Measurements from ENCODE around the gene MYO1D. TPM values are rescaled to one million over a fixed set of nuclear protein-coding genes. Genes with fewer than 3 reads are reported as not detected.

The MYO1D gene
- total RNA-seq, 2 donors from 2014 or later: 238 to 382 TPM

DNA sequence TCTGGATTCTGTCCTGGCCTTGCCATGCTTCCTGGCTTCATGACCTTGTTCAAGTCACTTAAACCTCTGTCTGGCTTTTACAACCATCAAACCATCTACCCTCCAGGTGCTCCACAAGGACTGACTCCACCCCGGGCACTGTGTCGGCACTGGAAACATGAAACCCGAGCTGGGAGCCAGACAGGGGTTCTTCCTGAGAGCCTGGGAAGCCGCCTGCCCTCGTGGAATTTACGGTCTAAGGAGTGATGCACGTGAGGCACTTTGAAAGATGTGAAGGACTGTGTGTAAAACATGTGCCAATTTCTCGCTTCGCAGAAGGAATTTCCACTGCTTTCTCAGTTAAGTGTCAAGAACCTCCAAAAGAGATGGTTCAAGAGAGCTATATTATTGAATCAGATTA lies 378.5 kb downstream of the MYO1D start:
- H3K4me3 ChIP-seq: no peak overlapping the region
- no peak overlapping the region for H3K27ac ChIP-seq
- no peaks in the 10 kb centered on the region for H3K9me3 ChIP-seq
- no peak for DNase-seq
- intact Hi-C loops (cut with DNase I): no loop called here
- no peaks in the 10 kb centered on the region for H3K4me1 ChIP-seq
- TF ChIP-seq, protein P1, sequence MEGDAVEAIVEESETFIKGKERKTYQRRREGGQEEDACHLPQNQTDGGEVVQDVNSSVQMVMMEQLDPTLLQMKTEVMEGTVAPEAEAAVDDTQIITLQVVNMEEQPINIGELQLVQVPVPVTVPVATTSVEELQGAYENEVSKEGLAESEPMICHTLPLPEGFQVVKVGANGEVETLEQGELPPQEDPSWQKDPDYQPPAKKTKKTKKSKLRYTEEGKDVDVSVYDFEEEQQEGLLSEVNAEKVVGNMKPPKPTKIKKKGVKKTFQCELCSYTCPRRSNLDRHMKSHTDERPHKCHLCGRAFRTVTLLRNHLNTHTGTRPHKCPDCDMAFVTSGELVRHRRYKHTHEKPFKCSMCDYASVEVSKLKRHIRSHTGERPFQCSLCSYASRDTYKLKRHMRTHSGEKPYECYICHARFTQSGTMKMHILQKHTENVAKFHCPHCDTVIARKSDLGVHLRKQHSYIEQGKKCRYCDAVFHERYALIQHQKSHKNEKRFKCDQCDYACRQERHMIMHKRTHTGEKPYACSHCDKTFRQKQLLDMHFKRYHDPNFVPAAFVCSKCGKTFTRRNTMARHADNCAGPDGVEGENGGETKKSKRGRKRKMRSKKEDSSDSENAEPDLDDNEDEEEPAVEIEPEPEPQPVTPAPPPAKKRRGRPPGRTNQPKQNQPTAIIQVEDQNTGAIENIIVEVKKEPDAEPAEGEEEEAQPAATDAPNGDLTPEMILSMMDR (IDR thresholded peaks at IDR 0.05): no peak
- H3K9ac ChIP-seq (ENCODE audit: low read depth in 2 of 2, low read length in 2 of 2): no peak overlapping the region
- H3K36me3 ChIP-seq: no peaks in the 10 kb centered on the region
- H3K27me3 ChIP-seq: no peaks in the 10 kb centered on the region

DNA sequence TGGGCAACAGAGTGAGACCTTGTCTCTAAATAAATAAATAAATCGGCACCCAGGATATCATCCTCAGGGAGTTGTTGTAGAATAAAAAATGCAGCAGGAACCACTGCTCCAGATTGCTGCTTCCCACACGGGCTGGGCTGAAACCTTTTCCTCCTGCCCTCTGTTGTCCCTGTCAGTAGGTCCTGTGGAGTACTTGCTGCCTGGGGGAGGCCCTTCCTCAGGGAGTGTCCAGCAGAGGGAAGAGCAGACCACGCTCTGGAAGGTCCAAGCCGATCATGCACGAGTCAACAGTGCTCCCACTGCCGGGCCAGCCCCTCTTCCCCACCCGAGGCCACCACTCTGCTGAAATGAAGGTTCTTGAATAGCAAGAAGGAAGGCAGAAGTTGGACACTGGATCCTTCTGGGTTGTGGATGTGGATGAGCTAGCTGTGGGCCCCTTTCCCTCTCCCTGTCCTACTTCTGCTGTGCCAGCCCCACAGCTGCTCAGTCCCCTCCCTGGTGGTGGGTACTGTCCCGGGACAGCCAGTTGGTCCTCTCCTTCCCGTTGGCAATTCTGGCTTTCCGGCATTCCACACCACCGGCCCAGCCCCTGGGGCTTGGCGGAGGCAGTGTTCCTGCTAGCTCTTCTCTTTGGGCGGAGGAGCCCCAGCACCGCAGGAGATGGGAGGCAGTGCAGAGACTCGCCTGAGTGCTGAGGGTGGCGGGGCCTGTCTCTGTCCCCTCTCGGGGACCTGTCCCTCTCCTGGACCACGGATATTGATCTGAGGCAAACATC lies 379.3 kb downstream of the MYO1D start:
- Histone ChIP-seq H3K27me3 (no peaks in the 10 kb centered on the region), H3K27ac (no peak overlapping the region), H3K4me3 (no peak overlapping the region), H3K9me3 (no peaks in the 10 kb centered on the region), H3K4me1 (no peaks in the 10 kb centered on the region), H3K9ac (ENCODE audit: low read depth in 2 of 2, low read length in 2 of 2) (no peak overlapping the region), H3K36me3 (no peaks in the 10 kb centered on the region)
- intact Hi-C loops (cut with DNase I): no loop called here
- TF ChIP-seq, protein P1 (IDR thresholded peaks at IDR 0.05): no peak
- DNase-seq: no peak

DNA sequence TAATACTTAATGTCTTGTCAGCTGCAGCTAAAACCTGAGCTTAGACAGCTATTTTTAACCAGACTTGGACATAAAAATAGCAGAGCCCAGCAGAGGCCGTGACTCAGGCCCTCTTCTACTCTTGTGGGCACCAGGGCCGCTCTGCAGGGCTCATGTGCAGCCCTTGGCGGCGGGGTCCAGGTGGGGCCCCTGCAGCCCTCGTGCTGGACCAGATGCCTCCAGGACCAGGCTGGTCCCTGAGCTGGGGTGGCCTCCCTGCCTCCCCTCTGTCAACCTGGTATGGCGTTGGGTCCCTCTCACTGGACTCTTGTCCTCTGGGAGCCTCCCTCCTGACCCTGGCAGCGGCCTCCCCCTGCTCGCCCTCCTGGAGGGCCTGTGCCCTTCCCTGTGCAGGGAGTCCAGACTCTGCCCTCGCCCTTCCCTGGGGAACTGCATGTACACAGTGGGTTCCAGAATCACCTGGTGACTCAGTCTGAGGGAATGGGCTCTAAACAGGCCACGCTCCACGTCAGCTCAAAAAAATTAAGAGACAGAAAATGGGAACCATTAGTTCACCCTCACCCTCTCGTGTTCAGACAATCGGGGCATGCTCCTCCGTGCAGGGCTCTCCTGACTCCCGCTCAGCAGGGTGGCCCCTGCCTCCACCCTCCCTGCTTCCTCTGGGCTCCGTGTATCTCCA lies 380.4 kb downstream of the MYO1D start:
- H3K9ac ChIP-seq (ENCODE audit: low read depth in 2 of 2, low read length in 2 of 2): no peak overlapping the region
- no peak for DNase-seq
- H3K27me3 ChIP-seq: no peaks in the 10 kb centered on the region
- TF ChIP-seq, protein P1 (IDR thresholded peaks at IDR 0.05): no peak
- H3K9me3 ChIP-seq: no peaks in the 10 kb centered on the region
- H3K4me1 ChIP-seq: no peaks in the 10 kb centered on the region
- intact Hi-C loops (cut with DNase I): no loop called here
- no peak overlapping the region for H3K4me3 ChIP-seq
- no peaks in the 10 kb centered on the region for H3K36me3 ChIP-seq
- H3K27ac ChIP-seq: no peak overlapping the region

DNA sequence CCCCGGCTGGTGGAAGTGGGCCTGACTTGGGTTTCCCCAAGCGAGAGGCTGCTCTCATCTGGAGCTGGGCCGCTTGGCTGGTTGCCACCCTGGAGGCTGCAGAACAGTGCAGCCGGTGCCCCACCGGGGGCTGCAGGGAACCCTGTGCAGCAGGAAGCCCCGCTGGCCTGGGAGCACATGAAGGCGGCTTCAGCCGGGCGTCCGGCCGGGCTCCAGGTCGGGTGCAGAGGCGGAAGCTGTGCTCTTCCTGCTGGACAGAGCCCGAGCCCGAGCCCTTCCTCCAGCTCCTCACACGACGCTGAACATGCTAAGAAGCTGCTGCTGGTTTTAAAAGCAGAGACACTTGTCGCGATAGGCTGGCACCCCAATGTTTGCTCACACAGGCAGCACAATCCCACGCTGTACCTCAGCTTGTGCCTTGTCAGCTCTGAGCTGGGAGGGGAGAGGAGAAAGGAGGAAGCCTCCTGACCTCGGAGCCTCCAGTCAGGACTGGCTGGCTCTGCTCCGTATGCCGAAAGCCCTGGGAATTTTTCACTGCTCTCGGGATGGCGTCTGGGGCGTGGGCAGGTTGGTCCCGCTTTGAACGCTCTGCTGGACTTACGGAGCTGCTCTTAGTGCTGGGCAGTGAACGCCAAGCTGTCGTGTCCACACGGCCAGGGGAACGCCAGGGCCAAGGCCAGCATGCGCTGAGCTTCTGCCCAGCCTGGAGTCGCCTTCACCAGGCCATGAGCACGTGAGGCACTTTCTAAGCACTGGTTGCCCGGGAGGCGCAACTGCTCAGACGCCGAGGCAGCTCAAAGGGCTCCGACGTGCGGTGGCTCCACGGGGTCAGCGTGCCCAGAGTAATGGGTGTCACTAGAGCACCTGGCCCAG lies 381.3 kb downstream of the MYO1D start:
- TF ChIP-seq, protein P1 (IDR thresholded peaks at IDR 0.05): no peak
- Histone ChIP-seq H3K27me3 (no peaks in the 10 kb centered on the region), H3K4me3 (no peak overlapping the region), H3K36me3 (no peaks in the 10 kb centered on the region), H3K27ac (no peak overlapping the region), H3K9ac (ENCODE audit: low read depth in 2 of 2, low read length in 2 of 2) (no peak overlapping the region), H3K9me3 (no peaks in the 10 kb centered on the region), H3K4me1 (no peaks in the 10 kb centered on the region)
- DNase-seq: no peak
- intact Hi-C loops (cut with DNase I): no loop called here

DNA sequence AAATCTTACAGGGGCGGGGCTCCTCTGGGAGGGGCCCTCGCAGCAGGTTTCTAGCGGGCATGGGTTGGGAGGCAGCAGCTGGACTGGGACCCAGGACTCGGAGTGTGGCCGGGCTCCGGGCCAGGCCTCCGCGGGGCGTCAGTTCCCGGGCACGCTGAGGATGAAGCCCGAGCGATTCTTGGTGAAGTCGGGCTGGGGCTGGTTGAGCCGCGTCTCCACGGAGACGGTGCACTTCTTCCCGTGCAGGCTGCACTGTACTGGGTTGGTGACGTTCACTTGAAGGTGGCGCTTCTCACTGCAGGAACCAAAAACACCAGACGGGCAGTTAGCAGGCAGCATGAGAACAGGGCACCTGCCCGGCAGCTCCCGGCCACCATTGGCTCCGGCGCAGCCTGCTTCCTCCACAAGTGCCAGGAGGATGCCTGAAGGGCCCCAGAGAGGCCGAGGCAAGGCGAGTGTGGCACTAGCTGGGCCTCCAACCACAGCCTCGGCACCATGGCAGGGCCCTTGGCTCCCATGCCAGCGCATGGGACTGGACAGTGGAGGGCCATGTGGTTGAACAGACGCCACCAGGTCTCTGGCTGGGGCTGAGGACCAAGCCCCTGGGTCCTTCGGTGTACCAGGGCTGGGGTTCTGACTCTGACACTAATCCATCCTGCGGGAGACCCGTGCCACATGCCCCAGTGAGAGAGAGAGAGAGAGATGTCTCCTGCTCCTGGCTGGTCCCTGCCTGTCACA lies 382.1 kb downstream of the MYO1D start:
- DNase-seq: no peak
- Histone ChIP-seq H3K36me3 (no peaks in the 10 kb centered on the region), H3K4me1 (no peaks in the 10 kb centered on the region), H3K27ac (no peak overlapping the region), H3K9ac (ENCODE audit: low read depth in 2 of 2, low read length in 2 of 2) (no peak overlapping the region), H3K9me3 (no peaks in the 10 kb centered on the region), H3K27me3 (no peaks in the 10 kb centered on the region), H3K4me3 (no peak overlapping the region)
- intact Hi-C loops (cut with DNase I): no loop called here
- TF ChIP-seq, protein P1 (IDR thresholded peaks at IDR 0.05): no peak
